H1 (cell line): ENCODE measurements around the gene CTNS. TPM values are rescaled to one million over a fixed set of nuclear protein-coding genes. Genes with fewer than 3 reads are reported as not detected.
A peak's percentile ranks its signal among the peaks of the same experiment; 100 is the strongest.

Experiments
- CTCF ChIA-PET: fragments of 300-600 bp; sonication (Branson Sonifier 250); formaldehyde crosslinking; loops from one replicate; lab custom pipeline; 2021; ENCODE audit not compliant: partially characterized antibody; lab: Charles Lee
- POLR2A ChIA-PET: fragments of 300-600 bp; sonication (Branson Sonifier 250); formaldehyde crosslinking; loops from one replicate; lab custom pipeline; 2021; ENCODE audit warnings: inconsistent platforms; ENCODE audit not compliant: partially characterized antibody; lab: Charles Lee
- DNase-seq, 2 experiments: peaks; one replicate each; pipeline versions ENCODE4 v3.0.0 to v3.0.0-alpha.2; 2010 to 2022; ENCODE audit warnings: low spot score in 2 of 2, low read depth in 1 of 2, mixed read lengths in 1 of 2
- FAIRE-seq: peaks from 2 replicates; lab custom pipeline; 2011; peaks lifted over from hg19 to GRCh38; lab: Jason Lieb, UNC
- H2AFZ ChIP-seq: 2 replicates; pipeline ENCODE4 v1.8.1; 2012; ENCODE audit warnings: low read length, inconsistent platforms
- H2AK5ac ChIP-seq: 2 replicates; pipeline ENCODE4 v1.6.1; 2013; ENCODE audit warnings: low read depth, low read length
- H2BK120ac ChIP-seq: replicated peaks from 2 replicates; pipeline ENCODE3; 2013; ENCODE audit warnings: low read depth, low read length, inconsistent platforms
- H2BK12ac ChIP-seq: 2 replicates; pipeline ENCODE4 v1.6.1; 2013; ENCODE audit warnings: low read depth, low read length
- H2BK15ac ChIP-seq: 2 replicates; pipeline ENCODE4 v1.6.1; 2013; ENCODE audit warnings: low read length
- H2BK20ac ChIP-seq: 2 replicates; pipeline ENCODE4 v1.6.1; 2013; ENCODE audit warnings: low read length
- H2BK5ac ChIP-seq: 2 replicates; pipeline ENCODE4 v1.6.1; 2013; ENCODE audit warnings: low read depth, low read length
- H3K14ac ChIP-seq: 2 replicates; pipeline ENCODE4 v1.6.1; 2013; ENCODE audit warnings: inconsistent platforms; ENCODE audit not compliant: insufficient read length
- H3K18ac ChIP-seq: 2 replicates; pipeline ENCODE4 v1.6.1; 2013; ENCODE audit warnings: low read length; ENCODE audit errors: extremely low read depth
- H3K23ac ChIP-seq: 2 replicates; pipeline ENCODE4 v1.6.1; 2013; ENCODE audit warnings: inconsistent platforms; ENCODE audit not compliant: insufficient read length
- H3K23me2 ChIP-seq: 2 replicates; pipeline ENCODE4 v1.6.1; 2013; ENCODE audit warnings: low read depth, low read length
- H3K27ac ChIP-seq: 2 replicates; pipeline ENCODE4 v1.6.1; 2011; ENCODE audit warnings: low read depth, low read length, inconsistent platforms
- H3K27me3 ChIP-seq, 4 experiments: replicated peaks in 1 of 4; 1 replicate in 1 of 4; 2 replicates in 3 of 4; pipeline versions ENCODE4 v1.6.1 to v1.8.1; 2011 to 2013; ENCODE audit warnings: low read length in 3 of 4, mild to moderate bottlenecking in 3 of 4, inconsistent platforms in 2 of 4, mixed read lengths in 2 of 4, moderate library complexity in 1 of 4; ENCODE audit not compliant: control insufficient read depth in 3 of 4, insufficient read depth in 3 of 4; ENCODE audit errors: extremely low read depth in 1 of 4
- H3K36me3 ChIP-seq, 4 experiments: 2 replicates each; pipeline versions ENCODE4 v1.6.1 to v1.8.1; 2011 to 2013; ENCODE audit warnings: mild to moderate bottlenecking in 4 of 4, low read length in 3 of 4, moderate library complexity in 2 of 4, control low read depth in 1 of 4, inconsistent platforms in 1 of 4; ENCODE audit not compliant: insufficient read depth in 4 of 4, control insufficient read depth in 2 of 4
- H3K4ac ChIP-seq: replicated peaks from 2 replicates; pipeline ENCODE3; 2013; ENCODE audit warnings: low read length, low read depth, mixed read lengths, inconsistent platforms; ENCODE audit not compliant: insufficient read length
- H3K4me1 ChIP-seq, 4 experiments: replicated peaks in 1 of 4; 1 replicate in 1 of 4; 2 replicates in 3 of 4; pipeline versions ENCODE4 v1.6.1 to v1.8.1; 2011 to 2013; ENCODE audit warnings: low read length in 3 of 4, inconsistent platforms in 2 of 4, mixed read lengths in 1 of 4; ENCODE audit not compliant: insufficient read depth in 4 of 4, control insufficient read depth in 3 of 4
- H3K4me2 ChIP-seq, 2 experiments: 2 replicates each; pipeline versions ENCODE4 v1.6.1 to v1.8.1; 2011 to 2013; ENCODE audit warnings: low read depth in 2 of 2, low read length in 2 of 2, control low read depth in 1 of 2, inconsistent platforms in 1 of 2, mild to moderate bottlenecking in 1 of 2; ENCODE audit not compliant: insufficient read depth in 1 of 2
- H3K4me3 ChIP-seq, 4 experiments: fragments of 200-600, 300-600 bp in 1 of 4; sonication (generic), shearing (Covaris generic), sonication (Bioruptor Twin) in 1 of 4; 2 replicates each; pipeline versions ENCODE4 v1.5.1 to v1.8.1; 2011 to 2016; ENCODE audit warnings: low read length in 4 of 4, low read depth in 3 of 4, control low read depth in 2 of 4, inconsistent platforms in 2 of 4, mild to moderate bottlenecking in 2 of 4, mixed read lengths in 1 of 4, moderate library complexity in 1 of 4; ENCODE audit not compliant: insufficient read depth in 2 of 4; ENCODE audit errors: extremely low read depth in 1 of 4
- H3K56ac ChIP-seq: replicated peaks from 2 replicates; pipeline ENCODE3; 2013; ENCODE audit warnings: low read depth, mild to moderate bottlenecking, mixed read lengths, low read length, inconsistent platforms; ENCODE audit not compliant: insufficient read length
- H3K79me1 ChIP-seq: 2 replicates; pipeline ENCODE4 v1.6.1; 2013; ENCODE audit warnings: low read depth, low read length, control low read depth
- H3K79me2 ChIP-seq, 2 experiments: 2 replicates each; pipeline versions ENCODE4 v1.6.1 to v1.8.1; 2012 to 2013; ENCODE audit warnings: low read length in 2 of 2, mild to moderate bottlenecking in 2 of 2, inconsistent platforms in 1 of 2; ENCODE audit not compliant: insufficient read depth in 2 of 2, control insufficient read depth in 1 of 2
- H3K9ac ChIP-seq, 4 experiments: replicated peaks in 1 of 4; 1 replicate in 1 of 4; 2 replicates in 3 of 4; pipeline versions ENCODE4 v1.6.1 to v1.8.1; 2011 to 2013; ENCODE audit warnings: low read depth in 3 of 4, low read length in 3 of 4, control low read depth in 2 of 4, mild to moderate bottlenecking in 2 of 4, moderate library complexity in 2 of 4, inconsistent platforms in 1 of 4; ENCODE audit errors: extremely low read depth in 1 of 4
- H3K9me3 ChIP-seq, 2 experiments: 2 replicates each; pipeline versions ENCODE4 v1.6.1 to v1.8.1; 2012 to 2013; ENCODE audit warnings: mild to moderate bottlenecking in 2 of 2, moderate library complexity in 2 of 2, control low read depth in 1 of 2, inconsistent platforms in 1 of 2, low read depth in 1 of 2, low read length in 1 of 2, mixed read lengths in 1 of 2; ENCODE audit not compliant: insufficient read depth in 2 of 2
- H4K20me1 ChIP-seq, 2 experiments: replicated peaks in 1 of 2; 2 replicates each; pipeline versions ENCODE3 to v1.8.1; 2011 to 2013; ENCODE audit warnings: inconsistent platforms in 2 of 2, low read length in 2 of 2, mild to moderate bottlenecking in 1 of 2; ENCODE audit not compliant: insufficient read depth in 2 of 2, control insufficient read depth in 1 of 2
- H4K5ac ChIP-seq: 2 replicates; pipeline ENCODE4 v1.6.1; 2013; ENCODE audit warnings: low read length, low read depth, mixed read lengths, inconsistent platforms; ENCODE audit not compliant: insufficient read length
- H4K8ac ChIP-seq: 2 replicates; pipeline ENCODE4 v1.8.0; 2013; ENCODE audit warnings: mild to moderate bottlenecking, moderate library complexity, low read length, inconsistent platforms; ENCODE audit not compliant: insufficient read depth; ENCODE audit errors: extremely low read depth
- H4K91ac ChIP-seq: replicated peaks from 2 replicates; pipeline ENCODE3; 2013; ENCODE audit warnings: low read length, mixed read lengths, inconsistent platforms; ENCODE audit not compliant: insufficient read length
- ASH2L ChIP-seq: fragments of 200-600, 300-600 bp; sonication (generic); IDR thresholded peaks from one replicate; pipeline ENCODE4 v1.7.1; 2017; ENCODE audit warnings: low read length
- CBX8 ChIP-seq: fragments of 300-800, 300-1000 bp; sonication (generic); IDR thresholded peaks from 2 replicates; pipeline ENCODE4 v1.7.1; 2016; ENCODE audit warnings: low read depth, low read length, borderline replicate concordance
- HDAC2 ChIP-seq, 2 experiments: fragments of 300-600 bp in 1 of 2; sonication (generic) in 1 of 2; IDR thresholded peaks; 2 replicates each; pipeline ENCODE4 v1.6.1; 2011 to 2012; ENCODE audit warnings: low read depth in 2 of 2, low read length in 2 of 2, mild to moderate bottlenecking in 2 of 2, moderate library complexity in 2 of 2, borderline replicate concordance in 1 of 2, inconsistent platforms in 1 of 2
- KDM1A ChIP-seq: fragments of 200-600, 300-600 bp; sonication (generic); IDR thresholded peaks from 2 replicates; pipeline ENCODE4 v1.7.1; 2016; ENCODE audit warnings: mild to moderate bottlenecking, low read length, borderline replicate concordance
- KDM4A ChIP-seq: IDR thresholded peaks from one replicate; pipeline ENCODE4 v1.7.1; 2012; ENCODE audit warnings: low read depth, mild to moderate bottlenecking, moderate library complexity, low read length, inconsistent platforms; ENCODE audit not compliant: severe bottlenecking
- PHF8 ChIP-seq: fragments of 200-600 bp; sonication (generic); conservative IDR thresholded peaks from 2 replicates; pipeline ENCODE4 v1.7.1; 2012; ENCODE audit warnings: low read depth, mild to moderate bottlenecking, inconsistent platforms, low read length, moderate library complexity
- POLR2A ChIP-seq, 2 experiments: IDR thresholded peaks; 1 replicate in 1 of 2; 2 replicates in 1 of 2; pipeline ENCODE4 v1.6.1; 2011; ENCODE audit warnings: low read depth in 2 of 2, low read length in 2 of 2, mild to moderate bottlenecking in 2 of 2; ENCODE audit errors: control extremely low read depth in 1 of 2
- POLR2AphosphoS5 ChIP-seq: IDR thresholded peaks from 2 replicates; pipeline ENCODE4 v1.6.1; 2011; ENCODE audit warnings: low read depth, low read length
- SAP30 ChIP-seq: fragments of 300-600 bp; sonication (generic); IDR thresholded peaks from 2 replicates; pipeline ENCODE4 v1.7.1; 2012; ENCODE audit warnings: low read length, moderate library complexity, mild to moderate bottlenecking, inconsistent platforms; ENCODE audit not compliant: insufficient read depth, insufficient replicate concordance
- WGBS, 2 experiments: shearing (Covaris generic) in 1 of 2; methylation state at CpG; one replicate each; pipeline versions ENCODE4 v1.1.6 to v1.1.7; 2013 to 2015; ENCODE audit warnings: low lambda C conversion rate in 2 of 2, mixed read lengths in 2 of 2, inconsistent platforms in 1 of 2, low coverage in 1 of 2, missing lambda C conversion rate in 1 of 2; ENCODE audit not compliant: insufficient replicate concordance in 2 of 2, insufficient coverage in 1 of 2, insufficient read length in 1 of 2; ENCODE audit errors: extremely low coverage in 1 of 2, missing lambda C conversion rate in 1 of 2; 5-methylcytosine and 5-hydroxymethylcytosine counted together
- polyA plus RNA-seq, 7 experiments: library from polyadenylated mRNA; depleted of rRNA in 3 of 7; stranded (reverse) in 5 of 7; unstranded in 2 of 7; fragments of >200 nt in 5 of 7; fragments of 200-250 nt in 2 of 7; gene quantifications; 1 replicate in 5 of 7; 2 replicates in 1 of 7; 4 replicates in 1 of 7; pipeline versions ENCODE4 v1.2.1 to v1.2.3, GENCODE V29; 2011 to 2013; ENCODE audit warnings: missing spikeins in 2 of 7, mixed read lengths in 2 of 7
- total RNA-seq: library from RNA; stranded (reverse); fragmentation: NEBNext Ultra II Directional; extraction: Animal tissue kit (Norgen Biotek cat#: 25700); gene quantifications from 2 replicates; pipeline ENCODE4 v1.2.1, GENCODE V29; 2021
- TF ChIP-seq, protein P1 (sequence below): IDR thresholded peaks from 2 replicates; pipeline ENCODE4 v1.6.1; 2012; ENCODE audit warnings: inconsistent platforms
- TF ChIP-seq, protein P2 (sequence below): IDR thresholded peaks from 2 replicates; pipeline ENCODE4 v1.6.1; 2012; ENCODE audit warnings: inconsistent platforms

CTNS gene
- total and polyA plus RNA-seq, 2 of the 8 experiments (the other 6 are each of a cell fraction or from before 2014, with no cell fraction given): 11.6 to 12.9 TPM

DNA sequence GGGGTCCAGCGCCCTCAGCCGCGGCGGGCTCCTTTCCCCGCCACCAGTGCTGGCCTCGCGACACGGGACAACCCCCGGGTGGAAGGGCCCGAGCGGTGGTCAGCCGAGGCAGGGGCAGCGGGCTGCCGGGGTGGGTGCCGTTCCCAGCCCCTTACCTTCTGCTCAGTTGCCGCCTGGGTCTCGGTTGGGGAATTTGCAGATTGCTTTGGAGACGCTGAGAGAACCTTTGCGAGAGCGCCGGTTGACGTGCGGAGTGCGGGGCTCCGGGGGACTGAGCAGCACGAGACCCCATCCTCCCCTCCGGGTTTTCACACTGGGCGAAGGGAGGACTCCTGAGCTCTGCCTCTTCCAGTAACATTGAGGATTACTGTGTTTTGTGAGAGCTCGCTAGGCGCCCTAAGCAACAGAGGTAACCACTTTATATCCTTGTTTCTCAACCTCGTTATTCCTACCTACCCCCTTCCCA, 381 bp downstream of the CTNS start:
- Histone ChIP-seq H3K23me2 (peaks cover 6% of the 10 kb centered on the region; the same call in 1 of the 2 replicates), H3K27ac (no peak overlapping the region), H4K8ac (peak overlapping the region; percentile 71), H4K5ac (peak overlapping the region; percentile 37), H2BK5ac (no peak overlapping the region), H3K79me1 (peaks cover 6% of the 10 kb centered on the region; the same call in 1 of the 2 replicates), H4K20me1 (peaks cover 2 to 12% of the 10 kb centered on the region in 2 experiments), H2AFZ (peak overlapping the region; percentile 13; the same call in 1 of the 2 replicates), H3K4me2 (peak overlapping the region; percentile 50 to 91), H3K4me1 (peaks cover 0 to 8% (median 5%) of the 10 kb centered on the region in 4 experiments; a peak in 3 of 7 replicates), H3K4ac (no peak overlapping the region), H2BK120ac (no peak overlapping the region), H3K9me3 (no peaks in the 10 kb centered on the region), H3K27me3 (no peaks in the 10 kb centered on the region), H3K79me2 (peaks cover 0 to 20% of the 10 kb centered on the region in 2 experiments; a peak in 2 of 4 replicates), H3K18ac (no peak overlapping the region), H3K14ac (no peak overlapping the region), H2AK5ac (no peak overlapping the region), H3K4me3 (peak overlapping the region; percentile 87 to 95 (median 88)), H2BK12ac (no peak overlapping the region), H3K23ac (no peak overlapping the region), H2BK20ac (no peak overlapping the region), H3K9ac (peak overlapping the region; percentile 79 to 90 (median 84); a peak in 5 of 7 replicates), H4K91ac (no peak overlapping the region), H2BK15ac (no peak overlapping the region), H3K56ac (peak overlapping the region; percentile 46), H3K36me3 (peaks cover 3 to 12% (median 6%) of the 10 kb centered on the region in 4 experiments; a peak in 6 of 8 replicates)
- POLR2A ChIA-PET: interaction anchor here (0.6 to 3.4 kb wide), 10 partner anchors 10 to 146 kb away, joined by 3 to 19 read pairs (median 6); partner anchors contain the start of gene TAX1BP3
- WGBS, 2 experiments: 7% methylated on average over 17 of the region's 31 CpGs; no CpG with 5 or more reads in 1 of the 2 experiments
- FAIRE-seq: no peak
- CTCF ChIA-PET: interaction anchor here (0.6 to 2.0 kb wide), 7 partner anchors 10 to 277 kb away, joined by 3 to 8 read pairs (median 3); no protein-coding TSS in a partner anchor
- DNase-seq: no peak
- no peak for TF ChIP-seq POLR2A (IDR thresholded peaks at IDR 0.05; ENCODE audit: control extremely low read depth in 1 of 2, low read depth in 2 of 2, low read length in 2 of 2)
- TF ChIP-seq SAP30: peak; percentile 22
- TF ChIP-seq, protein P1, sequence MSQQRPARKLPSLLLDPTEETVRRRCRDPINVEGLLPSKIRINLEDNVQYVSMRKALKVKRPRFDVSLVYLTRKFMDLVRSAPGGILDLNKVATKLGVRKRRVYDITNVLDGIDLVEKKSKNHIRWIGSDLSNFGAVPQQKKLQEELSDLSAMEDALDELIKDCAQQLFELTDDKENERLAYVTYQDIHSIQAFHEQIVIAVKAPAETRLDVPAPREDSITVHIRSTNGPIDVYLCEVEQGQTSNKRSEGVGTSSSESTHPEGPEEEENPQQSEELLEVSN: 0 out of 2 replicates have a peak, but pooled peaks have one; percentile 6
- no peak; a peak in 1 of 4 replicates for TF ChIP-seq HDAC2 (IDR thresholded peaks at IDR 0.05; ENCODE audit: borderline replicate concordance in 1 of 2, low read depth in 2 of 2, low read length in 2 of 2)
- no peak for TF ChIP-seq POLR2AphosphoS5
- no peak for TF ChIP-seq ASH2L
- TF ChIP-seq, protein P2, sequence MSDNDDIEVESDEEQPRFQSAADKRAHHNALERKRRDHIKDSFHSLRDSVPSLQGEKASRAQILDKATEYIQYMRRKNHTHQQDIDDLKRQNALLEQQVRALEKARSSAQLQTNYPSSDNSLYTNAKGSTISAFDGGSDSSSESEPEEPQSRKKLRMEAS: no peak
- TF ChIP-seq KDM1A: no peak
- TF ChIP-seq CBX8: no peak
- peak; percentile 67 for TF ChIP-seq KDM4A
- TF ChIP-seq PHF8: peak; percentile 52; the same call in 1 of the 2 replicates
